B cell (primary cell): ENCODE results near the gene CRTC3. TPM values are rescaled to one million over a fixed set of nuclear protein-coding genes. Genes with fewer than 3 reads are reported as not detected.

ENCODE experiments used
- ATAC-seq: fragments of 200-7000 bp; cut with Tn5 transposase; one replicate; pipeline ENCODE4 v1.10.0; 2021; ENCODE audit warnings: low read depth, mild to moderate bottlenecking, moderate number of reproducible peaks, moderate library complexity
- CTCF ChIA-PET: fragments of 350-600 bp; sonication (Branson Sonifier 250); formaldehyde crosslinking; loops from one replicate; lab custom pipeline; 2021; ENCODE audit warnings: antibody characterized with exemption, inconsistent platforms; lab: Charles Lee
- POLR2A ChIA-PET: fragments of 350-600 bp; sonication (Branson Sonifier 250); formaldehyde crosslinking; loops from one replicate; lab custom pipeline; 2021; ENCODE audit warnings: antibody characterized with exemption; lab: Charles Lee
- DNase-seq: peaks from one replicate; pipeline ENCODE4 v3.0.0; 2013
- H2AFZ ChIP-seq: 2 replicates; pipeline ENCODE4 v1.6.1; 2012; ENCODE audit warnings: mild to moderate bottlenecking, low read depth, low read length; ENCODE audit not compliant: insufficient read depth, poor library complexity, severe bottlenecking
- H3K27ac ChIP-seq, 2 donors: 1 replicate in 1 of 2; 2 replicates in 1 of 2; pipeline ENCODE4 v1.5.1; 2012 to 2013; ENCODE audit warnings: low read length in 2 of 2, mild to moderate bottlenecking in 2 of 2, moderate library complexity in 1 of 2
- H3K27me3 ChIP-seq, 4 experiments: fragments of 200-600 bp in 1 of 4; sonication (generic) in 1 of 4; replicated peaks in 1 of 4; 1 replicate in 2 of 4; 2 replicates in 2 of 4; pipeline versions ENCODE4 v1.6.1 to v1.7.0; 2013 to 2016; ENCODE audit warnings: low read length in 3 of 4, mild to moderate bottlenecking in 2 of 4, mixed read lengths in 1 of 4, moderate library complexity in 1 of 4; ENCODE audit not compliant: insufficient read depth in 4 of 4, control insufficient read depth in 3 of 4; ENCODE audit errors: control extremely low read depth in 1 of 4
- H3K36me3 ChIP-seq, 2 experiments: replicated peaks in 1 of 2; 1 replicate in 1 of 2; 2 replicates in 1 of 2; pipeline versions ENCODE4 v1.6.1 to v1.7.1; 2013; ENCODE audit warnings: low read length in 1 of 2; ENCODE audit not compliant: insufficient read depth in 2 of 2, control insufficient read depth in 1 of 2; ENCODE audit errors: control extremely low read depth in 1 of 2, extremely low read depth in 1 of 2
- H3K4me1 ChIP-seq, 2 donors: fragments of 200-600 bp in 1 of 2; sonication (generic) in 1 of 2; 1 replicate in 1 of 2; 2 replicates in 1 of 2; pipeline versions ENCODE4 v1.5.1 to v1.6.1; 2013 to 2017; ENCODE audit warnings: low read length in 2 of 2; ENCODE audit not compliant: control insufficient read depth in 2 of 2, insufficient read depth in 2 of 2
- H3K4me2 ChIP-seq: replicated peaks from 2 replicates; pipeline ENCODE3; 2012; ENCODE audit warnings: mild to moderate bottlenecking, low read depth, low read length; ENCODE audit not compliant: poor library complexity, severe bottlenecking
- H3K4me3 ChIP-seq, 5 experiments: fragments of 200-600 bp in 1 of 5; sonication (generic) in 1 of 5; 1 replicate in 3 of 5; 2 replicates in 2 of 5; pipeline versions ENCODE4 v1.5.1 to v1.7.0; 2011 to 2016; ENCODE audit warnings: low read length in 4 of 5, mild to moderate bottlenecking in 4 of 5, low read depth in 2 of 5, control low read depth in 1 of 5, moderate library complexity in 1 of 5; ENCODE audit not compliant: insufficient read depth in 1 of 5; ENCODE audit errors: control extremely low read depth in 1 of 5, extremely low read depth in 1 of 5
- H3K79me2 ChIP-seq: fragments of 200-600 bp; sonication (generic); one replicate; pipeline ENCODE4 v1.6.0; 2016; ENCODE audit warnings: low read length; ENCODE audit not compliant: control insufficient read depth, insufficient read depth
- H3K9ac ChIP-seq: fragments of 200-600 bp; sonication (generic); 2 replicates; pipeline ENCODE4 v1.6.1; 2017; ENCODE audit warnings: mild to moderate bottlenecking, low read length, moderate library complexity
- H3K9me3 ChIP-seq, 3 donors: one replicate each; pipeline versions ENCODE4 v1.6.1 to v1.7.1; 2013; ENCODE audit warnings: low read length in 2 of 3; ENCODE audit not compliant: control insufficient read depth in 2 of 3, insufficient read depth in 1 of 3; ENCODE audit errors: control extremely low read depth in 1 of 3
- H4K20me1 ChIP-seq: 2 replicates; pipeline ENCODE4 v1.6.0; 2012; ENCODE audit warnings: mild to moderate bottlenecking, low read length; ENCODE audit not compliant: insufficient read depth, control insufficient read depth, poor library complexity, severe bottlenecking
- H3K27ac Mint-ChIP-seq: one replicate; pipeline ENCODE4 v1.8.0; 2021; ENCODE audit warnings: mixed read lengths
- H3K27me3 Mint-ChIP-seq: one replicate; pipeline ENCODE4 v1.8.0; 2021; ENCODE audit warnings: mixed read lengths
- H3K4me1 Mint-ChIP-seq: one replicate; pipeline ENCODE4 v1.8.0; 2021; ENCODE audit warnings: mixed read lengths
- H3K4me3 Mint-ChIP-seq: one replicate; pipeline ENCODE4 v1.8.0; 2021; ENCODE audit warnings: mixed read lengths
- H3K9me3 Mint-ChIP-seq: one replicate; pipeline ENCODE4 v1.8.0; 2022; ENCODE audit warnings: mixed read lengths; ENCODE audit not compliant: insufficient read depth
- CTCF ChIP-seq: fragments of 200-600 bp; IDR thresholded peaks from one replicate; pipeline ENCODE4 v1.8.0; 2022; ENCODE audit warnings: antibody characterized with exemption, mild to moderate bottlenecking
- EZH2 ChIP-seq: IDR thresholded peaks from 2 replicates; pipeline ENCODE4 v1.6.1; 2012; ENCODE audit warnings: borderline replicate concordance, low read depth, mild to moderate bottlenecking, moderate library complexity, low read length; ENCODE audit not compliant: insufficient read depth, poor library complexity, severe bottlenecking
- WGBS: methylation state at CpG from one replicate; pipeline ENCODE4 v1.1.5; 2013; ENCODE audit warnings: missing lambda C conversion rate; ENCODE audit not compliant: insufficient coverage; 5-methylcytosine and 5-hydroxymethylcytosine counted together
- intact Hi-C: fragments of 100-400 bp; cut with micrococcal nuclease; formaldehyde crosslinking; loops from one replicate; pipeline ENCODE4 v1.10.0; 2022
- polyA plus RNA-seq: library from polyadenylated mRNA; depleted of rRNA; stranded (reverse); fragments of >200 nt; gene quantifications from 2 replicates; pipeline ENCODE4 v1.2.3, GENCODE V29; 2012
- total RNA-seq, 2 donors: library from RNA; stranded (reverse); fragments of 120-200 nt in 1 of 2; gene quantifications; 1 replicate in 1 of 2; 2 replicates in 1 of 2; pipeline versions ENCODE4 v1.2.3 to v1.2.4, GENCODE V29; 2013 to 2022

Gene CRTC3
- total and polyA plus RNA-seq, 2 donors (not counting 1 experiment from before 2014, with no cell fraction given), result 34.7 to 95.8 TPM

- Mint-ChIP-seq H3K4me3 (peak overlapping the region; percentile 38), H3K4me1 (peaks cover 81% of the 10 kb centered on the region), H3K27me3 (no peaks in the 10 kb centered on the region), H3K27ac (peak overlapping the region; percentile 53), H3K9me3 (no peaks in the 10 kb centered on the region)
- ATAC-seq (no peak), DNase-seq (no peak)
- Histone ChIP-seq H3K36me3 (no peaks in the 10 kb centered on the region), H3K79me2 (peaks cover 84% of the 10 kb centered on the region), H2AFZ (no peak overlapping the region), H3K27ac (no peak overlapping the region), H3K9ac (no peak overlapping the region), H3K4me1 (peaks cover 81 to 87% of the 10 kb centered on the region in 2 donors), H3K4me2 (peak overlapping the region; percentile 26), H4K20me1 (peaks cover 8% of the 10 kb centered on the region), H3K27me3 (no peaks in the 10 kb centered on the region), H3K9me3 (peaks cover 0 to 2% (median 0%) of the 10 kb centered on the region in 3 donors), H3K4me3 (no peak overlapping the region)
- ChIA-PET POLR2A (no interaction called here), CTCF (interaction anchor here (0.7 kb wide), 1 partner anchor 459 kb away, joined by 3 read pairs; no protein-coding TSS in a partner anchor)
- TF ChIP-seq EZH2 (no peak), CTCF (no peak)
- intact Hi-C loops, result loop anchor here (2.0 kb wide), 1 partner anchor 15 kb away; no protein-coding TSS in a partner anchor
These were observed 36.1 kb downstream of the CRTC3 start for GRCh38 chr15:90565866-90566265.

GRCh38 chr15:90570643-90571042 is 40.9 kb downstream of the CRTC3 start:
- no peaks in the 10 kb centered on the region for H3K9me3 Mint-ChIP-seq
- Histone ChIP-seq H3K9me3 (no peaks in the 10 kb centered on the region), H3K36me3 (no peaks in the 10 kb centered on the region), H3K27me3 (no peaks in the 10 kb centered on the region), H3K4me3 (no peak overlapping the region), H3K4me2 (peak overlapping the region; percentile 73), H3K27ac (peak overlapping the region in 1 of 2 donors; percentile 63), H4K20me1 (peaks cover 5% of the 10 kb centered on the region), H3K9ac (no peak overlapping the region), H3K4me1 (peaks cover 52 to 56% of the 10 kb centered on the region in 2 donors), H3K79me2 (peaks cover 87% of the 10 kb centered on the region), H2AFZ (no peak overlapping the region)
- no peaks in the 10 kb centered on the region for H3K27me3 Mint-ChIP-seq
- peak overlapping the region; percentile 56 for H3K27ac Mint-ChIP-seq
- peak overlapping the region; percentile 49 for H3K4me3 Mint-ChIP-seq
- DNase-seq (no peak), ATAC-seq (no peak)
- WGBS, result 63% methylated on average over 2 of the region's 5 CpGs
- ChIA-PET CTCF (interaction anchor here (1.0 to 1.6 kb wide), 2 partner anchors 9 to 25 kb away, joined by 3 read pairs; no protein-coding TSS in a partner anchor), POLR2A (interaction anchor here (0.5 kb wide), 1 partner anchor 128 kb away, joined by 5 read pairs; no protein-coding TSS in a partner anchor)
- H3K4me1 Mint-ChIP-seq, result peaks cover 63% of the 10 kb centered on the region
- TF ChIP-seq CTCF (no peak), EZH2 (no peak)
- intact Hi-C loops, result no loop called here
